ENCODE data around the gene IPO11.

IPO11 gene

GRCh38 chr5:62587737-62588136, 175.2 kb downstream of the IPO11 start:
- Histone ChIP-seq H3K9ac (no peak overlapping the region), H3K9me3 (replicated peaks in 1 of 11) (peaks cover 25 to 45% (median 32%) of the 10 kb centered on the region in 11 experiments; a peak in 21 of 22 replicates), H3K4me3 (no peak overlapping the region), H3K36me3 (peaks cover 37 to 68% (median 48%) of the 10 kb centered on the region in 11 experiments), H3K27ac (no peak overlapping the region), H3K4me2 (0 out of 22 replicates have a peak overlapping the region, but pooled peaks of 1 of the 11 experiments have one; percentile 8), H3K27me3 (no peaks in the 10 kb centered on the region), H4K20me1 (no peaks in the 10 kb centered on the region), H3K4me1 (peaks cover 0 to 26% (median 12%) of the 10 kb centered on the region in 10 experiments; a peak in 14 of 20 replicates)
- TF ChIP-seq Cebpa-rat (IDR thresholded peaks at IDR 0.05): peak in 1 of 11 experiments; percentile 41; a peak in 1 of 22 replicates

- no peak overlapping the region for H3K9ac ChIP-seq
- H3K4me1 ChIP-seq: peaks cover 0 to 34% (median 12%) of the 10 kb centered on the region in 10 experiments; a peak in 15 of 20 replicates
- H4K20me1 ChIP-seq: no peaks in the 10 kb centered on the region
- H3K9me3 ChIP-seq (replicated peaks in 1 of 11): peaks cover 33 to 54% (median 38%) of the 10 kb centered on the region in 11 experiments; a peak in 21 of 22 replicates
- no peak overlapping the region for H3K27ac ChIP-seq
- H3K27me3 ChIP-seq: no peaks in the 10 kb centered on the region
- no peak overlapping the region for H3K4me2 ChIP-seq
- no peak overlapping the region for H3K4me3 ChIP-seq
- H3K36me3 ChIP-seq: peaks cover 43 to 78% (median 57%) of the 10 kb centered on the region in 11 experiments
- no peak for TF ChIP-seq Cebpa-rat (IDR thresholded peaks at IDR 0.05)
Measured at GRCh38 chr5:62588668-62589067, 176.1 kb downstream of the IPO11 start.

- Histone ChIP-seq H4K20me1 (no peaks in the 10 kb centered on the region), H3K4me1 (peaks cover 0 to 37% (median 10%) of the 10 kb centered on the region in 10 experiments; a peak in 15 of 20 replicates), H3K27ac (no peak overlapping the region), H3K36me3 (peaks cover 46 to 81% (median 63%) of the 10 kb centered on the region in 11 experiments), H3K4me2 (no peak overlapping the region), H3K9ac (no peak overlapping the region), H3K27me3 (no peaks in the 10 kb centered on the region), H3K9me3 (replicated peaks in 1 of 11) (peaks cover 33 to 59% (median 38%) of the 10 kb centered on the region in 11 experiments; a peak in 21 of 22 replicates), H3K4me3 (no peak overlapping the region)
- no peak for TF ChIP-seq Cebpa-rat (IDR thresholded peaks at IDR 0.05)
Measured at GRCh38 chr5:62589504-62589903, 176.9 kb downstream of the IPO11 start.

GRCh38 chr5:62590387-62590786, 177.8 kb downstream of the IPO11 start:
- H3K9ac ChIP-seq: no peak overlapping the region
- no peaks in the 10 kb centered on the region for H3K27me3 ChIP-seq
- H3K9me3 ChIP-seq (replicated peaks in 1 of 11): peaks cover 33 to 64% (median 38%) of the 10 kb centered on the region in 11 experiments; a peak in 21 of 22 replicates
- peaks cover 0 to 30% (median 6%) of the 10 kb centered on the region in 10 experiments; a peak in 15 of 20 replicates for H3K4me1 ChIP-seq
- no peak for TF ChIP-seq Cebpa-rat (IDR thresholded peaks at IDR 0.05)
- no peak overlapping the region for H3K4me3 ChIP-seq
- H3K36me3 ChIP-seq: peaks cover 54 to 83% (median 68%) of the 10 kb centered on the region in 11 experiments
- H3K4me2 ChIP-seq: no peak overlapping the region
- no peaks in the 10 kb centered on the region for H4K20me1 ChIP-seq
- H3K27ac ChIP-seq: no peak overlapping the region

GRCh38 chr5:62592558-62592957, 180.0 kb downstream of the IPO11 start:
- TF ChIP-seq Cebpa-rat (IDR thresholded peaks at IDR 0.05): no peak

GRCh38 chr5:62593331-62593730, 180.8 kb downstream of the IPO11 start:
- TF ChIP-seq Cebpa-rat (IDR thresholded peaks at IDR 0.05): no peak
- Histone ChIP-seq H3K9ac (no peak overlapping the region; a peak in 1 of 22 replicates), H3K4me1 (peaks cover 0 to 21% (median 2%) of the 10 kb centered on the region in 10 experiments; a peak in 10 of 20 replicates), H3K9me3 (replicated peaks in 1 of 11) (peaks cover 27 to 63% (median 38%) of the 10 kb centered on the region in 11 experiments; a peak in 21 of 22 replicates), H3K4me2 (peak overlapping the region in 5 of 11 experiments; percentile 4 to 29 (median 12); a peak in 7 of 22 replicates), H3K27me3 (no peaks in the 10 kb centered on the region), H4K20me1 (no peaks in the 10 kb centered on the region), H3K36me3 (peaks cover 47 to 97% (median 59%) of the 10 kb centered on the region in 11 experiments), H3K27ac (peak overlapping the region in 9 of 11 experiments; percentile 2 to 79 (median 49); a peak in 16 of 22 replicates), H3K4me3 (0 out of 20 replicates have a peak overlapping the region, but pooled peaks of 1 of the 10 experiments have one; percentile 11)

More at GRCh38 chr5:62592558-62592957, 180.0 kb downstream of the IPO11 start:
- peak overlapping the region in 1 of 11 experiments; percentile 18; a peak in 3 of 22 replicates for H3K4me2 ChIP-seq
- H3K36me3 ChIP-seq: peaks cover 54 to 98% (median 67%) of the 10 kb centered on the region in 11 experiments
- peaks cover 33 to 64% (median 38%) of the 10 kb centered on the region in 11 experiments; a peak in 21 of 22 replicates for H3K9me3 ChIP-seq (replicated peaks in 1 of 11)
- no peak overlapping the region for H3K9ac ChIP-seq
- H3K27me3 ChIP-seq: no peaks in the 10 kb centered on the region
- peak overlapping the region in 1 of 10 experiments; percentile 16; a peak in 2 of 20 replicates for H3K4me3 ChIP-seq
- peaks cover 0 to 21% (median 4%) of the 10 kb centered on the region in 10 experiments; a peak in 12 of 20 replicates for H3K4me1 ChIP-seq
- H4K20me1 ChIP-seq: no peaks in the 10 kb centered on the region
- H3K27ac ChIP-seq: peak overlapping the region in 9 of 11 experiments; percentile 2 to 79 (median 49); a peak in 14 of 22 replicates

- Histone ChIP-seq H3K9ac (no peak overlapping the region), H3K4me3 (no peak overlapping the region), H3K4me2 (0 out of 22 replicates have a peak overlapping the region, but pooled peaks of 1 of the 11 experiments have one; percentile 1), H3K27me3 (no peaks in the 10 kb centered on the region), H3K36me3 (peaks cover 41 to 95% (median 56%) of the 10 kb centered on the region in 11 experiments), H3K4me1 (peaks cover 0 to 21% (median 2%) of the 10 kb centered on the region in 10 experiments; a peak in 10 of 20 replicates), H3K9me3 (replicated peaks in 1 of 11) (peaks cover 18 to 54% (median 29%) of the 10 kb centered on the region in 11 experiments; a peak in 21 of 22 replicates), H4K20me1 (no peaks in the 10 kb centered on the region), H3K27ac (peak overlapping the region in 2 of 11 experiments; percentile 23 to 56; a peak in 1 of 22 replicates)
- TF ChIP-seq Cebpa-rat (IDR thresholded peaks at IDR 0.05): no peak
Measured at GRCh38 chr5:62594364-62594984, 181.9 kb downstream of the IPO11 start.

- Histone ChIP-seq H3K27me3 (no peaks in the 10 kb centered on the region), H3K4me3 (no peak overlapping the region), H3K9me3 (replicated peaks in 1 of 11) (peaks cover 18 to 40% (median 23%) of the 10 kb centered on the region in 11 experiments; a peak in 21 of 22 replicates), H3K27ac (no peak overlapping the region), H3K36me3 (peaks cover 37 to 97% (median 58%) of the 10 kb centered on the region in 11 experiments), H3K4me2 (no peak overlapping the region), H3K4me1 (peaks cover 0 to 21% (median 2%) of the 10 kb centered on the region in 10 experiments; a peak in 10 of 20 replicates), H3K9ac (no peak overlapping the region), H4K20me1 (no peaks in the 10 kb centered on the region)
- TF ChIP-seq Cebpa-rat (IDR thresholded peaks at IDR 0.05): no peak
Measured at GRCh38 chr5:62596096-62596495, 183.5 kb downstream of the IPO11 start.

- Histone ChIP-seq H3K36me3 (peaks cover 31 to 95% (median 55%) of the 10 kb centered on the region in 11 experiments), H3K9ac (no peak overlapping the region), H3K27me3 (no peaks in the 10 kb centered on the region), H3K4me2 (no peak overlapping the region), H3K27ac (no peak overlapping the region), H4K20me1 (no peaks in the 10 kb centered on the region), H3K4me3 (no peak overlapping the region), H3K9me3 (replicated peaks in 1 of 11) (peaks cover 17 to 34% (median 19%) of the 10 kb centered on the region in 11 experiments; a peak in 21 of 22 replicates), H3K4me1 (peaks cover 0 to 21% (median 2%) of the 10 kb centered on the region in 10 experiments; a peak in 10 of 20 replicates)
- TF ChIP-seq Cebpa-rat (IDR thresholded peaks at IDR 0.05): no peak
Measured at GRCh38 chr5:62596691-62597090, 184.1 kb downstream of the IPO11 start.
